ENCODE data around the gene SNAP29.
"Not testable (repeated sequence)": the region's sequence is repeated elsewhere in the genome, so short reads cannot be mapped to it uniquely, and the experiment has no call there.

SNAP29 gene

DNA sequence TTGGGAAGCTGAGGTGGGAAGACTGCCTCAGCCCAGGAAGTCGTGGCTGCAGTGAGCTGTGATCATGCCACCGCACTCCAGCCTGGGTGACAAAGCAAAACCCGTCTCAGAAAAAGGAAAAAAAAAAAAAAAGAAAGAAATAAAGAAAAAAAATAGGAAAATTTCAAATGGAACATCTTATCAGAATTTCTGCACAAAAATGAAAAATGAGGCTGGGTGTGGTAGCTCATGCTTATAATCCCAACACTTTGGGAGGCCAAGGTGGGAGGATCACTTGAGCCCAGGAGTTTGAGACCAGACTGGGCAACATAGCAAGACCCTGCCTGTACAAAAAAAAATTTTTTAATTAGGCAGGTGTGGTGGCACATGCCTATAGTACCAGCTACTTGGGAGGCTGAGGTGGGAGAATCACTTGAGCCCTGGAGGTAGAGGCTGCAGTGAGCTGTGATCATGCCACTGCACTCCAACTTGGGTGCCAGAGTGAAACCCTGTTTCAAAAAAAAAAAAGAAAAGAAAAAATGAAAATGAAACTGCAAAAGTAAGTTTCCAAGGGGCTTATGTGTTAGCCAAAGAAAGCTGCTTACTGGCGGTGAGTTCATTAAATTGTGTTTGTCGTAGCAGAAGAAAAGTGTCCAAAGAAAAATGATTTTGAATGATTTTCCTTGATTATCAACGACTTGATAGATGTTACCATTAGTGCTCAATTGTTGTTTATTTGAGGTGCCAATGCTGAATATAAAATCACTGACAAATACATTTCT is 50.9 kb downstream of the SNAP29 start:
- TF ChIP-seq TAF1 (IDR thresholded peaks at IDR 0.05; ENCODE audit: borderline replicate concordance, low read depth, low read length) (no peak), POLR2A (IDR thresholded peaks at IDR 0.05; ENCODE audit: low read depth, low read length) (no peak)

DNA sequence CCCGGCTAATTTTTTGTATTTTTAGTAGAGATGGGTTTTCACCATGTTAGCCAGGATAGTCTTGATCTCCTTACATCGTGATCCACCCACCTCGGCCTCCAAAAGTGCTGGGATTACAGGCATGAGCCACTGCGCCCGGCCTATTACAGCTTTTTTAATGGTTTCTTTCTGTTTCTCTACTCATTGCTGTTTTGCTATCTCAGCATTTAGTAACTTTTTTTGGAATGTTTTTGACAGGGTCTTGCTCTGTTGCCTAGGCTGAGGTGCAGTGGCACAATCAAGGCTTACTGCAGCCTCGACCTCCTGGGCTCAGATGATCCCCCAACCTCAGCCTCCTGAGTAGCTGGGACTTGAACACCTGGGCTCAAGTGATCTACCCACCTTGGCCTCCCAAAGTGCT is 53.7 kb downstream of the SNAP29 start:
- DNase-seq (ENCODE audit: insufficient read length) (no peak), FAIRE-seq (no peak)
- TF ChIP-seq POLR2A (IDR thresholded peaks at IDR 0.05; ENCODE audit: low read depth, low read length): no peak
- no peak for TF ChIP-seq POLR2AphosphoS5 (IDR thresholded peaks at IDR 0.05; ENCODE audit: low read depth, low read length)
- no peak for TF ChIP-seq TAF1 (IDR thresholded peaks at IDR 0.05; ENCODE audit: borderline replicate concordance, low read depth, low read length)

More for the DNA sequence above, 50.9 kb downstream of the SNAP29 start:
- FAIRE-seq: no peak
- no peak for DNase-seq (ENCODE audit: insufficient read length)

DNA sequence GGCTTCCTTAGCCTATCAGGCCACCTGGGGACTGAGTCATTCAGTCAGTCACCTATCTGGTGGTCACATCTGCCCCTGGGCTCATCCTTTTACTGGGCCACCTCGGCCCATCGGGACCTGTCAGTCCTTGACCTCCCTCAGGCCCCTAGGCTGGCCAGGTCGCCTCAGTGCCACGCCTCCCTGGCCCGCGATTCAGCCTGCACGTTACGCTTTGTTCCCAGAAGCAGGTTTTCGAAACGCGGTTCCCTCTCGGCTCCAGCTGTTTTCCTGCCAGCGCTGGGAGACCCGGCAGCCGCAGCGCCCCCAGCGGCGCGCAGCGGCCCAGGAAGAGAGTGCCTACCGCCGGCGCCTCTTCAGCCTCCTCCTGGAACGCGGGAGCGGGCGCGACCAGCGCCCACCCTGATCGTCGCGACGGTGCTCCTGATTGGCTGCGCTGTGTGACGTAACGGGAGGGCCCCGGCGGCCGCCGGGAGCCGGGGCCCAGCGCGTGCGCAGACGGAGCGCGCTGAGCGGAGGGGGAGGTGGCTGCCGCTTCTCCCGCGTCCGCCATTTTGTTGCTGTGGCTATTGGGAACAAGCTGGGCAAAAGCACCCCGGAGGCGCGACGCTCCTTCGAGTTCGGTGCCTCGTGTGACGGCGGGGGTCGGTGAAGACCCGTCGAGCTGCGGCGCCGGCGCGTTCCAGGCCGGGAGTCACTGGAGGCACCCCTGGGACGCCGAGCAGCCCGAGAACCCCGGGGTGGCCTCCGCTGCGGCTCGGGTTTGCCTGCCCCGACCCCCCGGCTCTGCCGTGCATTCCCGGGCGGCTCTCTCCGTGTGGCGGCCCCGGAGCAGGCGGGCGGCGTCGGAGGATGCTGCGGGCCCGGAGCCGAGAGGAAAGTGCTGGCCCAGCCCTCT is 58.4 kb downstream of the SNAP29 start, which contains the start of gene CRKL:
Gene CRKL (plus strand): TSS at position 492 of the 895 bp plus-strand sequence. CDS start 528 bp downstream, outside the sequence.
- peak; percentile 97 for FAIRE-seq
- no peak; the same call in 1 of the 2 replicates for TF ChIP-seq TAF1 (IDR thresholded peaks at IDR 0.05; ENCODE audit: borderline replicate concordance, low read depth, low read length)
- peak; percentile 63 for TF ChIP-seq POLR2AphosphoS5 (IDR thresholded peaks at IDR 0.05; ENCODE audit: low read depth, low read length)
- TF ChIP-seq POLR2A (IDR thresholded peaks at IDR 0.05; ENCODE audit: low read depth, low read length): peak; percentile 73; the same call in 1 of the 2 replicates
- DNase-seq (ENCODE audit: insufficient read length): peak; percentile 96

DNA sequence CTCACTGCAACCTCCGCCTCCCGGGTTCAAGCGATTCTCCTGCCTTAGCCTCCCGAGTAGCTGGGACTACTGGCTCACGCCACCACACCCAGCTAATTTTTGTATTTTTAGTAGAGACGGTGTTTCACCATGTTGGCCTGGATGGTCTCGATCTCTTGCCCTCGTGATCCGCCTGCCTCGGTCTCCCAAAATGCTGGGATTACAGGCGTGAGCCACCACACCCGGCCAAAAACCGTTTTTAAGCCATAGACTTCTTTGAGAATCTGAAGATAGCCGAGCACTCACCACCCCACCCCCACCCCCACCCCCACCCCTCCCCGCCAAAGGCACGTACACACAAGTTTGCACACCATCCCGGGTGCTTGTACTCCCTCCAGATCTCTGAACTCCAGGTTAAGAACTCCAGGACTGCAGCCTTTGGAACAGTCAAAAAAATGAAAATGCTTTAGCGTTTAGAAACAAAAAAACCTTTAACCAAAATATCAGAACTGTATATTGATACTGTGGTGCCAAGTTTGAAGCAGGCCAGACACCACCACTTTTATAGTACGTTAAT is 59.9 kb downstream of the SNAP29 start:
- no peak for TF ChIP-seq TAF1 (IDR thresholded peaks at IDR 0.05; ENCODE audit: borderline replicate concordance, low read depth, low read length)
- TF ChIP-seq POLR2AphosphoS5 (IDR thresholded peaks at IDR 0.05; ENCODE audit: low read depth, low read length): no peak
- TF ChIP-seq POLR2A (IDR thresholded peaks at IDR 0.05; ENCODE audit: low read depth, low read length): no peak
- FAIRE-seq (no peak), DNase-seq (ENCODE audit: insufficient read length) (no peak)

DNA sequence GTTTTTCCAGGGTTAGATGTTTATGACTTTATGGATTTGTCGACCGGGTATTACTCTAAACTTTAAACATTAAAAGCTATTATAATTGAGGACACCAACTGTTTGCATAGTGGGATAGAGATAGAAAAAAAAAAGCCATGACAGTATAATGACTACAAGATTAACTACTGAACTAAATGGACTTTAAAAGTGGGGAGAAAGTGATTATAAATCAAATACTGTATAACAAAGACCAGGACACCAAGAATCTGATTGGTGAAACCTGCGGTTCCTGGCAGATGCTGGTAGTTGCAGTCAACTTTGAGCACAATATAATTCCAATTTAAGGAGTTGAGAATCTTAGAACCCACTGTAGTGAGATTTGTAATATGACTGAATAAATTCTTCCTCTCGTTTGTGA is 60.9 kb downstream of the SNAP29 start:
- DNase-seq (ENCODE audit: insufficient read length) (no peak), FAIRE-seq (no peak)
- TF ChIP-seq TAF1 (IDR thresholded peaks at IDR 0.05; ENCODE audit: borderline replicate concordance, low read depth, low read length) (no peak), POLR2A (IDR thresholded peaks at IDR 0.05; ENCODE audit: low read depth, low read length) (no peak), POLR2AphosphoS5 (IDR thresholded peaks at IDR 0.05; ENCODE audit: low read depth, low read length) (no peak)

DNA sequence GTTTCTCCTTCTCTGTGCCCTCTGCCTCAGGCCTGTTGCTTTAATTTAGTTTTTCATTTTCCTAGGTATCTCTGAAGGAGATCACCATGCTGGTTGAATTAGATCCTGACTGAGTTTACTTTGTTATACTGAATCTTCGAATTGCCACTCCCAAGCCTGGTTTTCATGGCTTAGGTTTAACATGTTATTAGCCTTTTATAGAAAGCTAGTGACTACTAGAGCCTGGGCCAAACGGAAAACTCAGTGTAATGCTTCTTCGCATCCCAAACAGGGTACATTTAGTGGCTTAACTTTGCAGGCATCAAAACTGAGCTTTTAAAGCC is 62.0 kb downstream of the SNAP29 start:
- no peak for FAIRE-seq
- DNase-seq (ENCODE audit: insufficient read length): no peak
- TF ChIP-seq TAF1 (IDR thresholded peaks at IDR 0.05; ENCODE audit: borderline replicate concordance, low read depth, low read length) (no peak), POLR2A (IDR thresholded peaks at IDR 0.05; ENCODE audit: low read depth, low read length) (no peak), POLR2AphosphoS5 (IDR thresholded peaks at IDR 0.05; ENCODE audit: low read depth, low read length) (no peak)

DNA sequence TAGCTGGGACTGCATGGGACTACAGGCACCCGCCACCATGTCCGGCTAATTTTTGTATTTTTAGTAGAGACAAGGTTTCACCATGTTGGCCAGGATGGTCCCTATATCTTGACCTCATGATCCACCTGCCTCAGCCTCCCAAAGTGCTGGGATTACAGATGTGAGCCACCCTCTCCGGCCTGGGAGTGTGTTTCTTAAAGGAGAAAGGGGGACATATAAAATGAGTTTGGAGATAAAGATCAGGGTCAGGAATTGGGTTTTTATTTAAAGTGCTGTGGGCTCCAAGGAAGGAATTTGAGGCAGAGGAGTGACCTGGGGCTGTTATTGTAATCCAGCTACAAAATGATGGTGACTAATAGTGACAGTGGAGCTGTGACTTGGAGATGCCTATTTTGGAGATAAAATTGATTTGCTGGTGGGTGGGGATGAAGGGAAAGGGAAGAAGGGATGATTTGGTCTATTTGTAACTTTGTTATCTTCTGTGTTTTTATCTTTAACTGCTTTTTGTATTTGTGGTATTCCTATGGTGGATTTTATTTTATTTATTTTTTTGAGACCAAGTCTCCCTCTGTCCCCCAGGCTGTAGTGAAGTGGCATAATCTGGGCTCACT is 63.4 kb downstream of the SNAP29 start:
- FAIRE-seq: no peak
- no peak for TF ChIP-seq POLR2A (IDR thresholded peaks at IDR 0.05; ENCODE audit: low read depth, low read length)
- no peak for TF ChIP-seq POLR2AphosphoS5 (IDR thresholded peaks at IDR 0.05; ENCODE audit: low read depth, low read length)
- TF ChIP-seq TAF1 (IDR thresholded peaks at IDR 0.05; ENCODE audit: borderline replicate concordance, low read depth, low read length): no peak
- no peak for DNase-seq (ENCODE audit: insufficient read length)

DNA sequence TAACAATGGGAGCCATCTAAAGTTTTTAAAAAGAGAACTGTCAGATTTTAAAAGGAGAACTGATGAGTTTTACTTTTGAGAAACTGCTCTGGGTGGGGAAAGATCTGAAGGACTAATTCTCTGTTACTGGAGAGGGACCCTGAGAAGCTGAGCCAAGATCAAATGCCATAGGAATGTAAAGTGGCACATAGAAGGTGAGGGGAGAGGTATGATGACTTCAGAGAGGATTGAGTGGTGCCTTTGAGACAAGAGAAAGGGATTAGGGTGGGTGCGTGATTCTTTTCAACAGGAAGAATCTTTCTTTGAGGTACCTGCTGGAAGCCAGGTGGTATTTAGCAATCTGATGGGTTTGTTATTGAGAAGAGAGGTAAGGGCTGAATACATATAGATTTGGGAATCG is 67.4 kb downstream of the SNAP29 start:
- no peak for DNase-seq (ENCODE audit: insufficient read length)
- FAIRE-seq: no peak
- TF ChIP-seq POLR2AphosphoS5 (IDR thresholded peaks at IDR 0.05; ENCODE audit: low read depth, low read length): no peak
- no peak for TF ChIP-seq TAF1 (IDR thresholded peaks at IDR 0.05; ENCODE audit: borderline replicate concordance, low read depth, low read length)
- TF ChIP-seq POLR2A (IDR thresholded peaks at IDR 0.05; ENCODE audit: low read depth, low read length): no peak

DNA sequence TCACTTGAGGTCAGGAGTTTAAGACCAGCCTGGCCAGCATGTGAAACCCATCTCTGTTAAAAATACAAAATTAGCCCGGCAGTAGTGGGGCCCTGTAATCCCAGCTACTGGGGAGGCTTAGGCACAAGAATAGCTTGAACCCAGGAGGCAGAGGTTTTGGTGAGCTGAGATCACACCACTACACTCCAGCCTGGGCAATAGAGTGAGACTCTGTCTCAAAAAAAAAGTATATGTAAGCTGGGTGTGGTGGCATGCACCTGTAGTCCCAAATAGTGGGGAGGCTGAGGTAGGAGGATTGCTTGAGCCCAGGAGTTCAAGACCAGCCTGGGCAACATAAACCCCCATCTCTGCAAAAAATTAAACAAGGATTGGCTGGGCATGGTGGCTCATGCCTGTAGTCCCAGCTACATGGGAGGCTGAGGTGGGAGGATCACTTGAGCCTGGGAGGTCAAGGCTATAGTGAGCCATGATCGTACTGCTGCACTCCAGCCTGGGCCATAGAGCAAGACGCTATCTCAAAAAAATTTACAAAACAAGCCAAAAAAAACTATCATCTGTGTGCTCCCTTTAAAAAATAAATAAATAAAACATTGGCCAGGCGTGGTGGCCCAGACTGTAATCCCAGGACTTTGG is 69.2 kb downstream of the SNAP29 start:
- no peak for FAIRE-seq
- no peak for TF ChIP-seq POLR2AphosphoS5 (IDR thresholded peaks at IDR 0.05; ENCODE audit: low read depth, low read length)
- TF ChIP-seq POLR2A (IDR thresholded peaks at IDR 0.05; ENCODE audit: low read depth, low read length): no peak
- TF ChIP-seq TAF1 (IDR thresholded peaks at IDR 0.05; ENCODE audit: borderline replicate concordance, low read depth, low read length): no peak

DNA sequence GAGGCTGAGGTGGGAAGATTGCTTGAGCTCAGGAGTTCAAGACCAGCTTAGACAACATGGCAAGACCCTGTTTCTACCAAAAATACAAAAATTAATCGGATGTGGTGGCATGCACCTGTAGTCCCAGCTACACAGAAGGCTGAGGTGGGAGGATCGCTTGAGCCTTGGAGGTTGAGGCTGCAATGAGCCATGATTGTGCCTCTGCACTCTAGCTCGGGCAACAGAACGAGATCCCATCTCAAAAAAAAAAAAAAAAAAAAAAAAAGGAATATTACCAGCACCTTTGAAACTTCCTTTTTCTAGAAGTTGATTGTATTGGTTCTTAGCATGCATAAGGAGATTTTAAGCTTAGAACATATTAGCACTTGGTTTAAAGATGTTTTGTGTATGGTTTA is 69.8 kb downstream of the SNAP29 start:
- DNase-seq (ENCODE audit: insufficient read length): no peak
- TF ChIP-seq POLR2AphosphoS5 (IDR thresholded peaks at IDR 0.05; ENCODE audit: low read depth, low read length): no peak
- TF ChIP-seq POLR2A (IDR thresholded peaks at IDR 0.05; ENCODE audit: low read depth, low read length): no peak
- no peak for TF ChIP-seq TAF1 (IDR thresholded peaks at IDR 0.05; ENCODE audit: borderline replicate concordance, low read depth, low read length)
- no peak for FAIRE-seq

More for the DNA sequence above, 69.2 kb downstream of the SNAP29 start:
- no peak for DNase-seq (ENCODE audit: insufficient read length)

DNA sequence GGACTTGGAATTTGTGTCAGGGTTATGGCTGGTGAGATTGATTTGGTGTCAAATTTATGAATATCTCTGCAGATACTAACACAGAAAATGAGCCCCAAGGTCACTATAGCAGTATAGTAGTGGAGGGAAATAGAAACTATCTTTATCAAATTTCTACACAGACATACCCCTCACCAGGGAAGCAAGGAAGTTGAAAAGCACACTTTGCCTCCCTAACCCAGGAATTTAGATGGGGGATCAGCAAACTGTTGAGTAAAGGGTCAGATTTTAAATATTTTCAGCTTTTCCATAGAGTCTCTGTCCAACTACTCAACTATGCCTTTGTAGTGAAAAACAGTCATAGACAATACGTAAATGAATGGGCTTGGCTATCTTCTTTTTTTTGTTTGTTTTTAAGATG is 71.2 kb downstream of the SNAP29 start:
- no peak for FAIRE-seq
- no peak for DNase-seq (ENCODE audit: insufficient read length)
- no peak for TF ChIP-seq POLR2AphosphoS5 (IDR thresholded peaks at IDR 0.05; ENCODE audit: low read depth, low read length)
- no peak for TF ChIP-seq POLR2A (IDR thresholded peaks at IDR 0.05; ENCODE audit: low read depth, low read length)
- no peak for TF ChIP-seq TAF1 (IDR thresholded peaks at IDR 0.05; ENCODE audit: borderline replicate concordance, low read depth, low read length)

DNA sequence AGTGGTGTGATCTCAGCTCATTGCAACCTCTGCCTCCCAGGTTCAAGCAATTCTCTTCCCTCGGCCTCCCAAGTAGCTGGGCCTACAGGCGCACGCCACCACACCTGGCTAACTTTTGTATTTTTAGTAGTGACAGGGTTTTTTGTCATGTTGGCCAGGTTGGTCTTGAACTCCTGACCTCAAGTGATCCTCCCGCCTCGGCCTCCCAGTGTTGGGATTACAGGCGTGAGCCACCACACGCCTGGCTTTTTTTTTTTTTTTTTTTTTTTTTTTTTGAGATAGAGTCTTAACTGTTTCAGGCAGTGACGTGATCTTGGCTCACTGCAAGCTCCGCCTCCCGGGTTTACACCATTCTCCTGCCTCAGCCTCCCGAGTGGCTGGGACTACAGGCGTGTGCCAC is 71.6 kb downstream of the SNAP29 start:
- FAIRE-seq; DNase-seq (ENCODE audit: insufficient read length): not testable (repeated sequence)

Measured in GM12892 (cell line).